AG04450 (cell line): ENCODE measurements around the gene S100A9. TPM values are rescaled to one million over a fixed set of nuclear protein-coding genes. Genes with fewer than 3 reads are reported as not detected.
A peak's percentile ranks its signal among the peaks of the same experiment; 100 is the strongest.

ENCODE experiments used
- CTCF ChIA-PET: fragments of 300-600, 350-600 bp; formaldehyde crosslinking; extraction: SDS; loops from one replicate; lab custom pipeline; 2022; ENCODE audit warnings: antibody characterized with exemption, inconsistent platforms; lab: Charles Lee
- POLR2A ChIA-PET: fragments of 350-600 bp; formaldehyde crosslinking; extraction: SDS; loops from one replicate; lab custom pipeline; 2021; ENCODE audit warnings: antibody characterized with exemption, inconsistent platforms; lab: Yijun Ruan, JAX
- DNase-seq: peaks from one replicate; pipeline ENCODE4 v3.0.0-alpha.2; 2011; ENCODE audit warnings: low read depth, low spot score
- H3K27ac ChIP-seq: one replicate; pipeline ENCODE4 v1.5.1; 2012; ENCODE audit warnings: low read depth, low read length, control low read depth
- H3K27me3 ChIP-seq: one replicate; pipeline ENCODE4 v1.6.0; 2012; ENCODE audit warnings: low read length; ENCODE audit not compliant: control insufficient read depth, insufficient read depth
- H3K4me3 ChIP-seq: 2 replicates; pipeline ENCODE4 v1.5.1; 2011; ENCODE audit warnings: mild to moderate bottlenecking, low read depth, low read length, control low read depth
- H3K9me3 ChIP-seq: 2 replicates; pipeline ENCODE4 v1.5.1; 2012; ENCODE audit warnings: low read length; ENCODE audit not compliant: control insufficient read depth, insufficient read depth
- polyA plus RNA-seq: library from polyadenylated mRNA; depleted of rRNA; stranded (reverse); fragments of >200 nt; gene quantifications from 2 replicates; pipeline ENCODE4 v1.2.3, GENCODE V29; 2011
- TF ChIP-seq, protein P1 (sequence below): IDR thresholded peaks from 2 replicates; pipeline ENCODE4 v1.5.1; 2011; ENCODE audit warnings: low read depth, low read length, control low read depth, inconsistent platforms

Gene S100A9
- polyA plus RNA-seq, 1 experiment: not detected

DNA sequence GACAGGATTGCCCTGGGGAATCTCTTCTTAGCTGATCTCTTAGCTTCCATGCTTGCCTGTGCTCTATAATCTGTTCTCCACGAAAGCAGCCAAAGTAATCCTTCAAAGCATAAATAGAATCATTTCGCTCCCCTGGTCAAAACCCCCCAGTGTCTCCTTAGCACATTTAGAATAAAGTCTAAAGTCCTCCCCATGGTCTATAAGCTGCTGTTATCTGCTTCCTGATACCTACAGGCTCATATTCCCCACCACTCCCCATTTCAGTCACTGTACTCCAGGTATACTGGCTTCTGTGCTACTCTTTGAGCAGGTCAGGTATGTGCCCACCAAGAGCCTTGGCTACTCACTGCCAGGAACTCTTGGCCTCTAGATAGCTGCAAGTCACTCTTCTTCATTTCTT is 14.9 kb downstream of the S100A9 start:
- no peak overlapping the region for H3K4me3 ChIP-seq
- TF ChIP-seq, protein P1, sequence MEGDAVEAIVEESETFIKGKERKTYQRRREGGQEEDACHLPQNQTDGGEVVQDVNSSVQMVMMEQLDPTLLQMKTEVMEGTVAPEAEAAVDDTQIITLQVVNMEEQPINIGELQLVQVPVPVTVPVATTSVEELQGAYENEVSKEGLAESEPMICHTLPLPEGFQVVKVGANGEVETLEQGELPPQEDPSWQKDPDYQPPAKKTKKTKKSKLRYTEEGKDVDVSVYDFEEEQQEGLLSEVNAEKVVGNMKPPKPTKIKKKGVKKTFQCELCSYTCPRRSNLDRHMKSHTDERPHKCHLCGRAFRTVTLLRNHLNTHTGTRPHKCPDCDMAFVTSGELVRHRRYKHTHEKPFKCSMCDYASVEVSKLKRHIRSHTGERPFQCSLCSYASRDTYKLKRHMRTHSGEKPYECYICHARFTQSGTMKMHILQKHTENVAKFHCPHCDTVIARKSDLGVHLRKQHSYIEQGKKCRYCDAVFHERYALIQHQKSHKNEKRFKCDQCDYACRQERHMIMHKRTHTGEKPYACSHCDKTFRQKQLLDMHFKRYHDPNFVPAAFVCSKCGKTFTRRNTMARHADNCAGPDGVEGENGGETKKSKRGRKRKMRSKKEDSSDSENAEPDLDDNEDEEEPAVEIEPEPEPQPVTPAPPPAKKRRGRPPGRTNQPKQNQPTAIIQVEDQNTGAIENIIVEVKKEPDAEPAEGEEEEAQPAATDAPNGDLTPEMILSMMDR: no peak
- no peaks in the 10 kb centered on the region for H3K9me3 ChIP-seq
- ChIA-PET POLR2A (no interaction called here), CTCF (interaction anchor here (0.6 to 1.3 kb wide), 3 partner anchors 17 to 122 kb away, joined by 3 to 4 read pairs (median 3); no protein-coding TSS in a partner anchor)
- H3K27me3 ChIP-seq: no peaks in the 10 kb centered on the region
- DNase-seq: no peak
- H3K27ac ChIP-seq: no peak overlapping the region

DNA sequence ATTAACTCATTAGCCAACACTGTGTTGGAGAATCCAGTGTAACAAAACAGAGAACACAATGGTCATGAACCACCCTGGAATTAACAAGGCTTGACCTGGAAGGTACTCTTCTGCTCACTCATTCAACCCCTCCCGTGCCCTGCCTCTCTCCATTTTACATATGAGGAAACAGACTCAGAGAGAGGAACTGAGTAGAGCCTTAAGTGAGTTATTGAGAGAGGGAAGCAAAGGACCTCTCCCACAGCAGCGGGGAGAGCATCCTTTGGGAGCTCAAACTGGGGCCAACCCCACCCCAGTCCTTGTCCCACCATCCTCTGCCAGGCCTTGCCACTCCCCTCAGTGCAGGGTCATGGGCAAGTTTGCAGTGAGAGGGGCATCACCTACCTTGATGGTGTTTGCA is 16.4 kb downstream of the S100A9 start:
- Histone ChIP-seq H3K4me3 (no peak overlapping the region), H3K27ac (no peak overlapping the region), H3K27me3 (no peaks in the 10 kb centered on the region), H3K9me3 (no peaks in the 10 kb centered on the region)
- ChIA-PET POLR2A (no interaction called here), CTCF (no interaction called here)
- DNase-seq: no peak
- TF ChIP-seq, protein P1: no peak

DNA sequence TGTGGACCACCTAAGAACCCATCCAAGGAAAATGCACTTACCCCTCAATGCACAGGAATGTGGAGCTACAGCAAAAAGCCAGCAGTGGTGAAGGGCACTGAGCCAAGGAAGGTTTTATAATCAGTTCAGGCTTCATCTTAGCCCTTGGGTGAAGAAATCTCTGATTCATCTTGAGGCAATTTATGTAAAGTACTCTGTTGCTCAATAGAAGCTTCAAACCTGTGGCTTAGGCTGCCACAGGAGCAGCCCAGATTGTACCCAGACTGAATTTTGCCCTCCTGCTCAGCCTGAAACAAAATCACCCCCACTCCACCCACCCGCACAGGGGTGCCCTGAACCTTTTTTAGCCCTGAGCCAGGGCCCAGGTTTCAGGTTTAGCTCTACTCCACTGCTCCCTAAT is 17.9 kb downstream of the S100A9 start, which contains the start of gene S100A12:
TSS of gene S100A12 (minus strand) at position 111 of the 400 bp plus-strand sequence. CDS start 1,029 bp downstream, outside the sequence.
- Histone ChIP-seq H3K9me3 (peaks cover under 1% of the 10 kb centered on the region; the same call in 1 of the 2 replicates), H3K4me3 (no peak within 1 kb of the TSS), H3K27me3 (no peaks in the 10 kb centered on the region), H3K27ac (no peak within 1 kb of the TSS)
- DNase-seq: peak; percentile 29
- CTCF ChIA-PET: interaction anchor here (0.6 to 1.0 kb wide), 2 partner anchors 22 to 153 kb away, joined by 3 read pairs; no protein-coding TSS in a partner anchor
- TF ChIP-seq, protein P1: no peak
- POLR2A ChIA-PET: no interaction called here

DNA sequence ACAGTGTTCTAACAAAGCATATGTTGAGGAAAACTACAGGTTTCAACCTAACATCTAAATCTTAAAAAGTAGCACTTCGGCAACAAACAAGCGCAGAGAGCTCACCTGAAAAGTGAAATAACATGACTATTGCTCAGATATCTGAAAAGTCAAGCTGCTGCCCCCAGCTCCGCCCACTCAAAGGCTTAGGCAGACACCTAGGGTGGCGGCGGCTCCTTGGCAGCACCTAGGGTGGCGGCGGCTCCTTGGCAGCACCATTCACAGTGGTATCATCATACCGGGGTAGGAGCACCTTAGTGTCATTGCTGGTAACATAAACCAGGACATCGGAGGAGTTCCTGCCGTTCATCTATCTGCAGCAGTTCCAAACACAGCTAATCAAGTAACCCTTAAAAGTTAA is 21.9 kb downstream of the S100A9 start:
- Histone ChIP-seq H3K27me3 (no peaks in the 10 kb centered on the region), H3K27ac (no peak overlapping the region), H3K9me3 (peaks cover 3% of the 10 kb centered on the region; the same call in 1 of the 2 replicates), H3K4me3 (no peak overlapping the region)
- ChIA-PET CTCF (no interaction called here), POLR2A (no interaction called here)
- no peak for DNase-seq
- TF ChIP-seq, protein P1: no peak

DNA sequence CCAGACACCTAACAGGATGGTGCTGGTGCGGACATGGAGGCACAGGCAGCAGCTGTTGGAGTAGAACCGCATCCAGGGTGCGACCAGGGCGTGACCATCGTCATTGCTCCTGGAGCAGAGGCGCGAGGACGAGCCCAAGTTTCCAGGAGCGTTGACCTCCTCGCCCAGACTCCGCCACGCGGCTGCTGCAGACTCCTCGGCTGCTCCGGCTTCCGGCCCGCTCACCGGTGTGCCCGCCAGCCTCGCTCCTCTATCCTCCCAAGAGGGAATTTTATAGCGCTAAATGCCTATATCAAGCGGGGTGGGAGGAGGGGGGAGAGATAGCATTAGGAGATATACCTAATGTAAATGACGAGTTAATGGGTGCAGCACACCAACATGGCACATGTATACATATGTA is 23.1 kb downstream of the S100A9 start:
- no peak for DNase-seq
- no peak overlapping the region for H3K27ac ChIP-seq
- TF ChIP-seq, protein P1: no peak
- peaks cover 3% of the 10 kb centered on the region; the same call in 1 of the 2 replicates for H3K9me3 ChIP-seq
- H3K27me3 ChIP-seq: no peaks in the 10 kb centered on the region
- CTCF ChIA-PET: no interaction called here
- POLR2A ChIA-PET: no interaction called here
- H3K4me3 ChIP-seq: no peak overlapping the region
